GM18502 (cell line): ENCODE data around the gene RIN3.
"Not testable (repeated sequence)": the region's sequence is repeated elsewhere in the genome, so short reads cannot be mapped to it uniquely, and the experiment has no call there.

Experiments
- ATAC-seq: cut with Tn5 transposase; IDR thresholded peaks from one replicate; pipeline ENCODE4 v1.9.1; 2021; ENCODE audit warnings: mild to moderate bottlenecking; ENCODE audit not compliant: unreplicated experiment, poor library complexity

The RIN3 gene

GRCh38 chr14:92639472-92640117, 126.0 kb downstream of the RIN3 start:
- ATAC-seq: not testable (repeated sequence)

DNA sequence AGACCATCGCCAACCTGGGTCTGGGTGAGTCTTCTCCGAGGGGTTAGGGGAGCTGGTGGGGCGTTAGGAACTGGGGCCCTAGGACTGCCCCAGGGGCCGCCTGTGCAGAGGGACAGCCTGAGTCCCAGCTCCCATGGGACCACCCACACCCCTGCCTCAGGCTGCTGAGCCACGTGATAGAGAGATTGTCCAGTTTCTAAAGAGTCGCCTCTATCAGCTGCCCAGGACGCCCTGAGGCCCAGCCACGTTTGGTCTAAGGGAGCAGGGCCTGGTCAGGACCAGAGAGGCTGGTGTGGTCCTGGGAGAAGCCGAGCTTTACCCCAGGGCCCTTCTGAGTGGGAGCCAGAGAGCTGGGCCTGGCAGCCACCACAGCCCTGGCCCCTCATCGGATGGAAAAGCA, 127.7 kb downstream of the RIN3 start:
- no peak for ATAC-seq

- ATAC-seq: no peak
Measured at GRCh38 chr14:92644171-92644969, 130.8 kb downstream of the RIN3 start.

GRCh38 chr14:92644970-92645515, 131.5 kb downstream of the RIN3 start:
- ATAC-seq: no peak

DNA sequence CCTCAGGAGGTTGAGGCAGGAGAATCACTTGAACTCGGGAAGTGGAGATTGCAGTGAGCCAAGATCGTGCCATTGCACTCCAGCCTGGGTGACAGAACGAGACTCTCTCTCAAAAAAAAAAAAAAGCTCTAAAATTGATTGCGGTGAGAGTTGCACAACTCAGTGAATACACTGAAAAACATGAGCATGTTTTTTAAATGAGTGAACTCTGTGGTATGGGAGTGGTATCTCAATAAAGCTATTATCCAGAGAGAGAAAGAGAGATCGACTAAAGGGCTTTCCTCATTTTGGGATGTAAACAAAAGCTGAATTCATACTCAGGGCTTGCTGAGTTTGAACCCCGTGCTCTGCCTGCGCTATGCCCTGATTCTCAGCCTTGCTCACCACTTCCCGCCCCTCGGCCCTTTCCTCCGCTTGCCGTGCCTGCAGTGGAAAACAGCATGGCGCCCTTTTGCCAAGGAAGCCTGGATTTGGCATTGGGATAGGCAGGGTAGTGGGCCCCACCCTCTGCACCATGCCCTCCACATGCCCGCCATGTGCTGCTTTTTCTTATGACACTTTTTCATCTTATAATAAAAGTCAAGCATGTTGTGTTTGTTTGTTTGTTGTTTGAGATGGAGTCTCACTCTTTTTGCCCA, 132.4 kb downstream of the RIN3 start:
- no peak for ATAC-seq

GRCh38 chr14:92646952-92647796, 133.6 kb downstream of the RIN3 start:
- ATAC-seq: no peak

DNA sequence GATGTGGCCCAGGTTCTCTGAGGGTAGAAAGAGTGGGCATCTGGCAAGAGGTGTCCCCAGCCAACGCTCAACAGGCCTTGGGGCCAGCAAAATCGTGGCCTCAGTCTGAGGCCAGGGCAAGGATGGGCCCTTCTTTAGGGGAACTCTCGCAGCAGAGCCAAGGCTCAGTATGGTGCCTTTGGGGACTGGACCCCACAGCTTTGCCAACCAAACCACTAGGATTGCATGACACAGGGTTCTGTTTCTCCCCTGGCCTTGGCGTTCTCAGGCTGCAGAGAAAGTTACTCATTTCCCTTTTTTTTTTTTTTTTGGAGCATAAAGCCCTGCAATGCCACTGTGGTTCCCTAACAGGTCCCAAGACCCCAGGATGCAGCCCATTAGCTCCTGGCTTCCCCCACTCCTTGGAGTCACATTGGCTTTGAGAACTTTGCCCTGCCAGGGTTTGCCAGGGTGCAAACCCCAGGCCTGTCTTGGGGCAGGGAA, 134.3 kb downstream of the RIN3 start:
- no peak for ATAC-seq

DNA sequence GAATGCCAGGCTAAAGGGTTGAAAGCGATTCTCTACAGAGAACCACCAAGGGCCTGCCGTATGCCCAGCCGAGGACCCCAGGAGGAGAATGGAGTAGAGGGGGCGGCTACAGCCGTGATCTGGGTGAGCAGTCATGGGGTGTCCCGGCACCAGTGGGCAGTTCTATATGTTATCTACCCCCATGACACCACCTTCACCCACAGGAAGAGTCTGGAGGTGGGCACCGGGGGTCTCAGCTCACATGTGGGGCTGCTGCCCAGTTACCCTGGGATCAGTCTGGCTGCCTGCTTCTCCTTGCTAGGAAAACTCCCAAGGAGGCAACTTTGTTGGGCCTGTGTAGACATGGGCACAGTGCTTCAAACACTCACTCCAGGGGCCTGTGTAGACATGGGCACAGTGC, 135.5 kb downstream of the RIN3 start:
- ATAC-seq: no peak

- no peak for ATAC-seq
Measured at GRCh38 chr14:92649934-92650545, 136.5 kb downstream of the RIN3 start.

DNA sequence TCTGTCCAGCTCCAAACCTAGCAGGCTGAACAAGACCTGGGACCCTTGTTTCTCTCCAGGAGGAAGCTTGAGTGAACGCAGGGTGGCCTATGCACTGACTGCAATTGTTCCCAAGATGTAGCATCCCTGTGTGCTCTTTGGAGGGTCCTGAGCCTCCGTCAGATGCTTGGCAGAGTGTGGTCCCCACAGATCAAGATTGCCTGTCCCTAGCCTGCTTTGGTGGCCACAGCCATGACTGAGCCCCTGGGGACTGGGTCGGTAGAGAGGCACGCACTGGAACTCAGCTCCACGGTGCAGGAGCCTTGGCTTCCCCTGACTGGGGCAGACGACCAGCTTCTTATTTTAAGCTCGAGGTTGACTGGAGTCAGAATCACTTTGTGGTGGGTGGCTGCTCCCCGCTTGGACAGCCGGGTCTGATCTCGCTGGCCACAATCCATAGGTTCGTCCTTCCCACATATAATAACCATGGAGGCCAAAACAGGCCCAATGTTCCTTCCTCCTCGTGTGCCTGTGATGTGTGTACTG, 137.1 kb downstream of the RIN3 start:
- ATAC-seq: peak; percentile 2

DNA sequence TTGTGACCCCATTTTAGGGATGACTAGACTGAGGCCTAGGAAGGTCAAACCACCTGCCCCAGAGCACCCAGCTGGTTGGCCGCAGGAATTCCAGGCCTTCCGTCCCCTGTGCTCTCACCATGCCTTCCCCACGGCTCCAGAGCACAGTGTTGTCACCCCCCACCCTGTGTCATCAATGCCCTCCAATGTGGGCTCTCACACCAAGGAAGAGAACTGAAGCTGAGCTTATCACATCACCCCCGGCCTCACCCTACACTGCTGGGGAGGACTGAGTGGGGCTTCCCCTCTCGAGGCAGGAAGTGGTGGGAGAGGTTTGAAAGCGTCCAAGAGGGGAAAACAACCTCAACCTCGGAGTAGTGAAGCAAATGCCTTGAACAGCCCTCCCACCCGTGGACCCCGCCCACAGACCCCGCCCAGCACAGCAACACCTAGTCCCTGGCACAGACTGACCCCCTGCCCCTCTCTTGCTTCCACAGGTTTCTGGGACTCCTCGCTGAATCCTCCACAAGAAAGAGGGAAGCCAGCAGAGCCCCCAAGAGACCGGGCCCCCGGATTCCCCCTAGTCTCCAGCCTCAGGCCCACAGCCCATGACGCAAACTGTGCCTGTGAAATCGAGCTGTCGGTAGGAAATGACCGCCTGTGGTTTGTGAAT, 137.7 kb downstream of the RIN3 start:
- peak; percentile 81 for ATAC-seq

DNA sequence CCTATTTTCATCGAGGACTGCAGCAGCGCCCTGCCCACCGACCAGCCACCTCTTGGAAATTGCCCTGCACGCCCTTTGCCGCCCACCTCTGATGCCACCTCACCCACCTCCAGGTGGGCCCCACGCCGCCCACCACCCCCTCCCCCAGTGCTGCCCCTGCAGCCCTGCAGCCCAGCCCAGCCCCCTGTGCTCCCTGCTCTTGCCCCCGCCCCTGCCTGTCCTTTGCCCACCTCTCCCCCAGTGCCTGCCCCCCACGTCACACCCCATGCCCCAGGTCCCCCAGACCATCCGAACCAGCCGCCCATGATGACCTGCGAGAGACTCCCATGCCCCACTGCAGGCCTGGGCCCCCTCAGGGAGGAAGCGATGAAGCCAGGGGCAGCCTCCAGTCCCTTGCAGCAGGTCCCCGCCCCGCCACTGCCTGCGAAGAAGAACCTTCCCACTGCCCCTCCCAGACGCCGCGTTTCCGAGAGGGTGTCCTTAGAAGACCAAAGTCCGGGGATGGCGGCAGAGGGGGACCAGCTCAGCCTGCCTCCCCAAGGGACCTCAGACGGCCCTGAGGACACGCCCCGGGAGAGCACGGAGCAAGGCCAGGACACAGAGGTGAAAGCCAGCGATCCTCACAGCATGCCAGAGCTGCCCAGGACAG, 138.3 kb downstream of the RIN3 start:
- ATAC-seq: no peak

GRCh38 chr14:92652413-92653151, 139.0 kb downstream of the RIN3 start:
- ATAC-seq: no peak

- ATAC-seq: no peak
Measured at GRCh38 chr14:92653162-92653651, 139.6 kb downstream of the RIN3 start.

- ATAC-seq: no peak
Measured at GRCh38 chr14:92654239-92654901, 140.8 kb downstream of the RIN3 start.

DNA sequence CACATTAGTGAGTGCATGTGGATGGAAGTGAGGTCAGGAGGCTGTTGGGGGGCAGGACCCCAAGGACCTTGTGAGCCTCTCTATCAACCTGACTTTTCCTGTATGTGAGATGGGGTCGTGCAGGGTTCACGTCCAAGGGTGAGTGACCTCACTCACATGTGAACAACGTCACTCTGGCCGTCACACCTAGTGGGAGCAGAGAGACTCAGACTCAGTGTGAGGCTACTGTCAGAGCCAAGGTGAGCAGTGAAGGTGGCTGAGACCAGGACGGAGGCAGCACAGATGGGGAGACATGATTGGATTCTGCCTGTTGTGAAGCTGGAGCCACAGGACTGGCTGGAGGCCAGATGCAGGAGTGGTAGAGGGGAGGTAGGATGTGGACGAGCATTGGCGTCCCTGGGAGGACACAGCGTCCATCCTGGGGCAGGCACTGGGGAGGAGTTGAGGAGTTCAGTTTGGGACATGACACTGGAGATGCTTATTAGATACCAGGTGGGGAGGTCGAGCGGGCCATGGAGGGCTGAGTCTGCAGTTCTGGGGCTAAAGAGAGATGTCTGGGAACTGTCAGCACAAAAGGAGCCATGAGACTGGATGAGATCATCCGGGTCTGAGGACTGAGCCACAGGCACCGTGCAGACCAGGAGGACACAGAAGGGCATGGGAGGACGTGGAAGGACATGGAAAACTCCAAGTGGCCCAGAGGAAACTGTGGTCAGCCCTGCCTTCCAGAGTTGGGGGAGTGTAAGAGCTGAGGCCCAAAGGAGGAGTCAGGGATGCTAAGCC, 142.0 kb downstream of the RIN3 start:
- no peak for ATAC-seq
